ENCODE results near the gene WAC.
A peak's percentile ranks its signal among the peaks of the same experiment; 100 is the strongest.

WAC gene

DNA sequence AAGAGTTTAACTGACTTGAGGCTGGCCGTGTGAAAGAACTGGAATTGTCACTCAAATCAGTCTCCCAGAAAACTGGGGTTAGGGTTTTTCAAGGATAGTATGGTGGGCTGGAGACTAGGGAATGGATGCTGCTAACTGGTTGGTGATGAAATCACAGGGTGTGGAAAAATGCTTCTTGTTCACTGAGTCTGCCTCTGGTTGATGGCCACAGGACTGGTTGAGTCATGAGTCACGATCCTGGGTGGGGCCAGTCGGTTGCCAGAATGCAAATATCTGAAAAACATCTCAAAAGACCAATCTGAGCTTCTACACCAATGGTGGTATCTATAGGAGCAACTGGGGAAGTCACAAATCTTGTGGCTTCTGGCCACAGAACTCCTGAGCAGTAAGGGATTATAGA lies 128.1 kb downstream of the WAC start:
- TF ChIP-seq, protein P1, sequence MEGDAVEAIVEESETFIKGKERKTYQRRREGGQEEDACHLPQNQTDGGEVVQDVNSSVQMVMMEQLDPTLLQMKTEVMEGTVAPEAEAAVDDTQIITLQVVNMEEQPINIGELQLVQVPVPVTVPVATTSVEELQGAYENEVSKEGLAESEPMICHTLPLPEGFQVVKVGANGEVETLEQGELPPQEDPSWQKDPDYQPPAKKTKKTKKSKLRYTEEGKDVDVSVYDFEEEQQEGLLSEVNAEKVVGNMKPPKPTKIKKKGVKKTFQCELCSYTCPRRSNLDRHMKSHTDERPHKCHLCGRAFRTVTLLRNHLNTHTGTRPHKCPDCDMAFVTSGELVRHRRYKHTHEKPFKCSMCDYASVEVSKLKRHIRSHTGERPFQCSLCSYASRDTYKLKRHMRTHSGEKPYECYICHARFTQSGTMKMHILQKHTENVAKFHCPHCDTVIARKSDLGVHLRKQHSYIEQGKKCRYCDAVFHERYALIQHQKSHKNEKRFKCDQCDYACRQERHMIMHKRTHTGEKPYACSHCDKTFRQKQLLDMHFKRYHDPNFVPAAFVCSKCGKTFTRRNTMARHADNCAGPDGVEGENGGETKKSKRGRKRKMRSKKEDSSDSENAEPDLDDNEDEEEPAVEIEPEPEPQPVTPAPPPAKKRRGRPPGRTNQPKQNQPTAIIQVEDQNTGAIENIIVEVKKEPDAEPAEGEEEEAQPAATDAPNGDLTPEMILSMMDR (IDR thresholded peaks at IDR 0.05; ENCODE audit: low read depth, low read length, missing control alignments): no peak
- H3K4me3 ChIP-seq (replicated peaks; ENCODE audit: low read depth, low read length): no peak overlapping the region
- DNase-seq (ENCODE audit: extremely low read depth, low read depth): peak; percentile 26

DNA sequence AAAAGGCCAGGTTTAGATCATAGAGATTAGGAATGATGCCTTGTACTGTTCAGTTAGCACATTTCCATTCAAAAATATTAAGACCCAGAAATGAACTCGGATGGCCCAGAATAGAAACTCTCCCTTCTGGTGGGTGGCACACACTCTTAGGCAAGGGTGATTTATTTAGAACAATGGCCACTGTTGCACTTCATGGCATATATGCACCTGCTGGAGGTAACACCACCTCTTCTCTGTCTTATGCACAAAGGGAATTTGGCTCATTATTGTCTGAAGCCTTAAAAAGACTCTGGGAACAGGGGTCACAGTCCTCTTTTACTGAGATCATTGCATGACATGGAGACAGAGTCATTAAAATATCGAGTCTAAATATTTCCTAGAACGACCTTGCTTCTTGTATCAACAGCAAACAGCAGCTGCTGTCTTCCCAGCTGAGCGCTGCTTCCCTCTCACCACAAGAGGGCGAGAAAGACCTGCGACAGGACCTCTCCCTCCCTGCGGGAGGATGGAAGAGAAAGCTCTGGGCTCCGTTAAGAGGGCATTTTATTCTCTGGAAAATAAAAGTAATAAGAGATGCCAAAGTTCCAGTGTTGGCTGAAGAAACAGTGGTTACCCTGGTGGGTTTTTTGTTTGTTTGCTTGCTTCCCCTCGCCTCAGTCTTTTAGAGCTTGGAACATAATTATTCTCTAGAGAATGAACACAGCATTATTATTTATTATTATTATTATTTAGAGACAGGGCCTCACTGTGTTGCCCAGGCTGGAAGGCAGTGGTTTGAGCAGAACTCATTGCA lies 130.9 kb downstream of the WAC start:
- no peak overlapping the region for H3K4me3 ChIP-seq (replicated peaks; ENCODE audit: low read depth, low read length)
- TF ChIP-seq, protein P1 (IDR thresholded peaks at IDR 0.05; ENCODE audit: low read depth, low read length, missing control alignments): peak; percentile 98
- DNase-seq (ENCODE audit: extremely low read depth, low read depth): peak; percentile 35

DNA sequence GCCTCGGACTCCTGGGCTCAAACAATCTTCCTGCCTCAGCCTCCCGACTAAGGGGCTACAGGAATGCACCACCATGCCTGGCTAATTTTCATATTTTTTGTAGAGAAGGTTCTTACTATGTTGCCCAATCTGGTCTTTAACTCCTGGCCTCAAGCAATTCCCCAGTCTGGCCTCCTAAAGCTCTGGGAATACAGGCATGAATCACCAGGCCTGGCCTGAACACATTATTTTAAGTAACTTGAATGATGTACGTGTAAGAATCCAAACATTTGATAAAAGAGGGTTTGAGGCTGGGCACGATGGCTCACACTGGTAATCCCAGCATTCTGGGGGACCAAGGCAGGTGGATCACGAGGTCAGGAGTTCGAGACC lies 131.4 kb downstream of the WAC start:
- DNase-seq (ENCODE audit: extremely low read depth, low read depth): no peak
- TF ChIP-seq, protein P1 (IDR thresholded peaks at IDR 0.05; ENCODE audit: low read depth, low read length, missing control alignments): no peak
- H3K4me3 ChIP-seq (replicated peaks; ENCODE audit: low read depth, low read length): no peak overlapping the region

DNA sequence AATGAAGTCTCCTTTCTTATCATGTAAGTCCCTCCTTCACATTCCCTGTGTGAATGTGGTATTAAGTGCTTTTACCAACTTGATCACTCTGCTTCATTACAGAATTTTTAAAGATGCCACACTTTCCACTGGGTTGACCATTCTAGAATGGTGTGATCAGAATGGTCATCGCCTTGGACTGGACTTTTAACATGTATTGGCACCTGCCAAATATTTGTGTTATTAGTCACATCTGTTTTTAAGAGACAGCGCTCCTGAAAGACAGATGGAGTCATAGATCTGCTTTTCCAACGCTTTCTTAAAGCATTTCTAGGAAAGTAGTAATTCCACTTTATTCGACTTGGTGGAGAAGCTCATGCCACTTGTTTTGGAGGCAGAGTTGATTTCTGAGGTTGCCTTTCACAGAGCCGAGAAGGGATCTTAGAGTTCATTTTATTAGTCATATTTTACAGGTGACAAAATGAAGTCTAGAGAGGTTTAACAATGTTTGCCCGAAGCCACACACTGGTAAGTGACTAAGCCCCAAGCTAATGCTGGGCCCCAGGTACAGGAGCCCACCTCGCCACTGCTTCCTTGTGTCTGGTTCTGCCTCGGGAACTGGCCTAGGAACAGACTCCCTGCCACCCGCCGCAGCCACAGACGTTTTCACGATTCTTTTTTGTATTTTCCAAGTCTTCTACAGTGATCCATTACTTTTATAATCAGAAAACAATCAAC lies 134.0 kb downstream of the WAC start:
- no peak for DNase-seq (ENCODE audit: extremely low read depth, low read depth)
- H3K4me3 ChIP-seq (replicated peaks; ENCODE audit: low read depth, low read length): no peak overlapping the region
- TF ChIP-seq, protein P1 (IDR thresholded peaks at IDR 0.05; ENCODE audit: low read depth, low read length, missing control alignments): no peak

DNA sequence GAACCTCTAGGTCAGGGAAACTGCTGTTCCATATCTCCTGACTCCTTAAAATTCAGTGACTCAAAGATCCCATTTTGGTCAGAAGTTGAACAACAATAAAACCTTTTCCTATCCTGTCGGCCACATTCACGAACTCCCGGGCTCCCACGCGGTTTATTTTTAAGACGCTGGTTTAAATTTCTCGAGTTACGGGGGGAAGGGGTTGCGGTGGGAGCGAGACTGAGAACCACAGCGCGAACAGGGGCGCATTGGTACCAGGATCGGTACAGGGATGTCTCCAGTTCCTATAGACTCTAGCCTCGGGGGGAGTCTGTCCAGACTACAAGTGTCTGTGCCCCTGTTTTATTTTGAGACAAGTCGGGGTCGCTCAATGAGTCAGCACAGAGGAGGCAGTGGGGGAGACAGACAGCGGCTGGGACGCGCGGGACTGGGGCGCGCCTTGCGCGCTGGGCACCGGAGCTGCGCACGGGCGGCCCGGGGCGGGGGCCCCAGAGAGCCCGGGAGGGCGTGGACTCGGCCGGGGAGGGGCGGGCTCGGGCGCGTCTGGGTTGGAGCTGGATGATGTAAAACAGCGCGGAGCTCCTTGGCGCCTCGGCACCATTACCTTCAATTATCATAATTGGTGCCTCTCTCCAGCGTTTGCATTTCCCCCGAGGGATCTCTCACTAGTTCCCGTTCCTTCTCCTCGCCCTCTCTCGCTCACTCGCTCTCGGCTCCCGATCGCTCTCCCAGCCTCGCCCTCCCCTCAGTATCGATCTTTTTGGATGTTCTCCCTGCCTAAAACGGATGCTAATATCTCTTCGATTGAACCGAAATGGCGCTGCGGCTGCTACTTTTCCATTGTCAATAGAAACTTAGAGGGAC lies 135.7 kb downstream of the WAC start:
- peak overlapping the region; percentile 35 for H3K4me3 ChIP-seq (replicated peaks; ENCODE audit: low read depth, low read length)
- TF ChIP-seq, protein P1 (IDR thresholded peaks at IDR 0.05; ENCODE audit: low read depth, low read length, missing control alignments): no peak
- no peak for DNase-seq (ENCODE audit: extremely low read depth, low read depth)

DNA sequence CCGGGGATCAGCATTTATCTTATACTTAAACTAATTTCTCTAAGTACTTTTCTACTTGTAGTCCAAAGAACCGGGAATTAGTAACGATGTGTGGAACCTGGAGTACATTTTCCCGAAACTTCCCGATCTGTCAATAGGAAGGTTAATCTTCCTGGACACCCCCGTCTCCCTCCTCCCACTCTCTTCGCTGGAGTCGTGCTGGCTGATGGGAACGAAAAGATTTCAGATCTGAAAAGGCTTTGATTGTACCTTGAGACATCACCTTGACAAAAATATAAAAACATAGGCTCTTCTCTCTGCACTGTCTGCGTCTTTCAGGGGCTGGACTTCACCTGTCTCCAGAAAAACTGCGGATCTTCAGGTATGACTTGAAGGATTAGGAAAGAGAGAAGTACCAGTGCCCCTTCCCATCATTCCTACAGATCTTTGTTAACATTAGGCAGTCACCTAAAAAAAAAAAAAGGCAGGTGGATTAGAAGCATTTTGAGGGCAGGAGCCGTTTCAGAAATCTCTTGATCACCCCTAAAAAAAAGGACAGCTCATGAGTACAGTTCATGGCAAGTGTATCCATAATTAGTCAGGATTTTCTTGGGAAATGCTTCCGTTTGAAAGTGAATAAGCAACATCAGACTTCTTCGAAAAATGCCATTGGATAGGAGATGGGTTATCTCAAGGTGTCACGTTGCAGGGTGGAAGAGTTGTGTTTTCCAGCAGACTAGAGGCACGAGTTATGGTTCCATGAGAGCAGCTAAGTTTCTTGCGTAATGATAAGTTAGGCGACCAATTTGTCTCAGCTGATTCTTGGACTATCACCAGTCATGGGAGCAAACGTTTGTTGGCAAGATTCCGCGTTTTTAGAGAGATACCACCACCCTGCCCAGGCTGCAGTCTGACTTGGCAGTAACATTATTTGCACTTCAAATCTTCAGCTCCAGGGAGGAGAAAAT lies 136.6 kb downstream of the WAC start:
- DNase-seq (ENCODE audit: extremely low read depth, low read depth): no peak
- TF ChIP-seq, protein P1 (IDR thresholded peaks at IDR 0.05; ENCODE audit: low read depth, low read length, missing control alignments): no peak
- H3K4me3 ChIP-seq (replicated peaks; ENCODE audit: low read depth, low read length): peak overlapping the region; percentile 35

Data from HFF-Myc (cell line).